CD4-positive, alpha-beta T cell treated with Interleukin-4 for 4 hours (primary cell): ENCODE measurements around the gene BBS2.
"Not testable (repeated sequence)": the region's sequence is repeated elsewhere in the genome, so short reads cannot be mapped to it uniquely, and the experiment has no call there.

ENCODE experiments used
- DNase-seq: peaks from one replicate; pipeline ENCODE4 v3.0.0-alpha.2; 2020

Gene BBS2

DNA sequence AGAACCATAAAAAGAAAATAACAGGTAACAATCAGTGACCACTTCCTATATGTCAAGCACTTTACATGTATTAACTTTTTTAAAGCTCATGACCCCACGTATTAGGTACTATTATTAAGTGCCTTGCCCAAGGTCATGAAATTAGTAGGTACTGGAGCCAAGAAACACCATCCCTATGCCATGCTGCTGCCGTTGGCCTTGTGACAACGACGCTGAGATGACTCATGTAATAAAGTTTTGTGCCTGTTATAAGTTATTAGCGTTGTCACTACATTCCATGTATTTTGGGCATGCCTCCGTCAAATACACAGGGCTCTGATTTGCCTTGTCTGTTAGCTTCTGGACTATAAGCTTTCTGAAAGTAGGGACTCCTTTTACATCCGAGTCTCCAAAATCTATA, 1.4 kb downstream of the BBS2 start:
- no peak for DNase-seq

GRCh38 chr16:56517206-56517605, 2.6 kb downstream of the BBS2 start:
- DNase-seq = no peak

DNA sequence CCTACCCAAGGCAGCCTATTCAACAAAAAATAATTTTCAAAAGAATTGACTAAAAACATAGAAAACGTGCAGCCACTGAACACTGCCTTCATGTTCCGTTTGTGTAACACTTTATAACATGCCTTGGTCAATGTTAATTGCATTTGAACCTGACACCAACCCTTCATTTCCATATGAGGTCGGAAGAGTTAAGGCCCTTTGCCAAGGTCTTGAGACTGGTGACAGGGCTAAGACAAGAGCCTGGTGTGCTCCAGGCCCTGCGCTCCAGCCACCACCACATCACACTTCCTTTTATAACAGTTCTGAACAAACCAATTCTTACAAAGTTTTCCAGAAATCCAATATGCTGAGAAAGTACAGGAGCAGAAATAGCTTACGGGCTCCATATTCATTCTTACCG, 4.2 kb downstream of the BBS2 start:
- DNase-seq = no peak

- DNase-seq = no peak
Measured at GRCh38 chr16:56514845-56515244, 5.0 kb downstream of the BBS2 start.

DNA sequence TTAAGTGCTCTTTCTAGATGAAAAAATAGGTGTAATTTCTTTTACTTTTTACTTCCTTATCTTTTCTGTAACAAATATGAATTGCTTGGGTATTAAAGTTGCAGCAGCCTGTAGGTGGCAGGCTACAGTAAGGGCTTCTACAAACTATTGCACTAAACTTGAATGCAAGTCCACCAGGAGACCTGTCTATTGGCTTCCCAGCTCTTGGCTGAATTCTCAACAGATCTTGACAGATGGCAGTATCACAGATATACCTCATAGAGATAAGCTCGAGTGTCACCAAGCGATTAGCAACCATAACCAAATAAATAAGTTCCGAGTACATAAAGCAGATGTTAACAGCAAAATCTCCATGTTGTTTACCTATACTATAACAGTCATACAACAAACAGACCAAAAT, 5.9 kb downstream of the BBS2 start:
- DNase-seq = peak; percentile 51

- no peak for DNase-seq
Measured at GRCh38 chr16:56513091-56513490, 6.7 kb downstream of the BBS2 start.

DNA sequence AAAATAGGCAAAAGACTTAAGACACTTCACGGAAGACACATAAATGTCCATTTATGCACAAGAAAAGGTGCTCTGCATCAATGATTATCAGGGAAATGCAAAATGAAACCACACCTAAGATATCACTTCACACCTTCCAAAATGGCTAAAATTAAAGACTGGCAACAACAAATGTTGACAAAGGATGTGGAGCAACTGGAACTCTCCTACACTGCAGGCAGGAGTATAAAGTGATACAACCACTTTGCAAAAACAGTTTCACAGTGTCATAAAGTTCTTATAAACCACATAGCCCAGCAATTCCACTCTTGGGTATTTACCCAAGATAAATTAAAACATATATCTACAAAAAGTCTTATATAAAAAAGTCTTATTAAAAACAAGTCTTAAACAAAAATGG, 7.8 kb downstream of the BBS2 start:
- DNase-seq = no peak

GRCh38 chr16:56510544-56510943, 9.3 kb downstream of the BBS2 start:
- no peak for DNase-seq

GRCh38 chr16:56506941-56507340, 12.9 kb downstream of the BBS2 start:
- no peak for DNase-seq

DNA sequence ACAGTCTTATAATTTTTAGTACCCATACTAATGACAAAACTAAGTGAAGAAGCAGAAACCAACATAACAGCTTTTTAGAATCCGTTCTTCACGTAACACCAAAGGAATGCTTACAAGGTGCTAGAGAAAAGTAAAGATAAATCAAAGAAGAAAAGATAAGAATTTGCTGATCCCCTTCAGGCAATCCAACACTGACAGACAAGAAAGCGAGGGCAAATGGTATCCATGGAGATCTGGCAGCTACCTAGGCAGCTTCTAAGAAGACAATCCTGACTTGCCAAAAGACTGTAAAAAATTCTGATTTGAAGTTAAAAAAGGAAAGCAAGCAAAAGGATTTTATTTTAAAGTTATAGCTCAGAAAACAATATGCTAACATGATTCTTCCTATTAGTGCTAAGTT, 14.6 kb downstream of the BBS2 start:
- no peak for DNase-seq

DNA sequence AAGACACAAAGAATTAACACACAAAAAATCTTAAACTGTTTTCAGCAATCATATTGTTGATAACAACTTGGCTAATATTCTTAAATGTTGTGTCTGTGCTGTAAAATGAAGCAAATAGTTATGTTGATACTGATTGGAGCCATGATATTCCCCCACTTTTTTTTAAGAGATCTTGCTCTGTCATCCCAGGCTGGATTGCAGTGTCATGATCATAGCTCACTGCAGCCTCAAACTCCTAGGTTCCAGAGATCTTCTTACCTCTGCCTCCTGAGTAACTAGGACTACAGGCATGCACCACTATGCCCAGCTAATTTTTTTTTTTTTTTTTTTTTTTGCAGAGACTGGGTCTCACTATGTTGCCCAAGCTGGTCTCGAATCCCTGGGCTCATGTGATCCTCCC, 26.0 kb downstream of the BBS2 start:
- DNase-seq = no peak

- DNase-seq = no peak
Measured at GRCh38 chr16:56493126-56493525, 26.7 kb downstream of the BBS2 start.

GRCh38 chr16:56491657-56492261, 28.1 kb downstream of the BBS2 start:
- DNase-seq = no peak

- DNase-seq = not testable (repeated sequence)
Measured at GRCh38 chr16:56488868-56489267, 31.0 kb downstream of the BBS2 start.

DNA sequence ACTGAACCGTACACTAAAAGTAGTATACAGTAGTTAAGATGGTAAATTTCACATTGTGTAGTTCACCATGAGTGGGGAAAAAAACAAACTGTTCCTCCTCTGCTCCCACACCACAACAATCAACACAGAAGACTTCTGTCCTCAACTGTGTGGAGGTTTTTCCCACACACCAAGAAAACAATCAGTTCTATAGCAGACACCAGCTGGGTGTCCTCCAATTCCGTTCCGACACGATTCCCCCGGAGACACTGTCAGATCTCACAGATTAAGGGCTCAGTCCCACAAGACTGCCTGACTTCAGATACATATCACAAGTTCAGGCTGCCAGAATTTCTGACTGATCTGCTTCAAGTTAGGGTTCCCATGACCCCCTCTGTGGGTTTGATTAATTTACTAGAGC, 31.8 kb downstream of the BBS2 start:
- no peak for DNase-seq

GRCh38 chr16:56483394-56483793, 36.4 kb downstream of the BBS2 start:
- no peak for DNase-seq

- no peak for DNase-seq
Measured at GRCh38 chr16:56482683-56483236, 37.1 kb downstream of the BBS2 start.

- DNase-seq = no peak
Measured at GRCh38 chr16:56481468-56482122, 38.2 kb downstream of the BBS2 start.

GRCh38 chr16:56480776-56481467, 38.9 kb downstream of the BBS2 start:
- no peak for DNase-seq

DNA sequence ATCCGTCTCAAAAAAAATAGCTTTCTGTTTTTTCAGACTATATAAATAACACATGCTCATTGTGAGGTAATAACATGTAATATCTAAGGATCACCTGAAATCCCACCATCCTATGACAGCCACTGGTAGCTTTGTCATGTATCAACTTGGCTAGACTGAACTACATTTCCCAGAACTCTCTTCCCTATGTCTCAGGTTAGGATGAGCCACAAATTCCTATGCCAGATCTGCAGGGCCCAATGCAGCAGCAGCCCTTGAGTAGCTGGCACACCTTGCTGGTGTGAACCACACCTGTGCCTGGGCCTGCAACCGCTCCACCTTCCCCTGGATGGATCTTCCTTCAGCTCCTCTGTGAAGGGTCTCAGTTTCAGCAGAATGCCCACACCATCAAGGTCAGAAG, 40.4 kb downstream of the BBS2 start:
- DNase-seq = no peak

DNA sequence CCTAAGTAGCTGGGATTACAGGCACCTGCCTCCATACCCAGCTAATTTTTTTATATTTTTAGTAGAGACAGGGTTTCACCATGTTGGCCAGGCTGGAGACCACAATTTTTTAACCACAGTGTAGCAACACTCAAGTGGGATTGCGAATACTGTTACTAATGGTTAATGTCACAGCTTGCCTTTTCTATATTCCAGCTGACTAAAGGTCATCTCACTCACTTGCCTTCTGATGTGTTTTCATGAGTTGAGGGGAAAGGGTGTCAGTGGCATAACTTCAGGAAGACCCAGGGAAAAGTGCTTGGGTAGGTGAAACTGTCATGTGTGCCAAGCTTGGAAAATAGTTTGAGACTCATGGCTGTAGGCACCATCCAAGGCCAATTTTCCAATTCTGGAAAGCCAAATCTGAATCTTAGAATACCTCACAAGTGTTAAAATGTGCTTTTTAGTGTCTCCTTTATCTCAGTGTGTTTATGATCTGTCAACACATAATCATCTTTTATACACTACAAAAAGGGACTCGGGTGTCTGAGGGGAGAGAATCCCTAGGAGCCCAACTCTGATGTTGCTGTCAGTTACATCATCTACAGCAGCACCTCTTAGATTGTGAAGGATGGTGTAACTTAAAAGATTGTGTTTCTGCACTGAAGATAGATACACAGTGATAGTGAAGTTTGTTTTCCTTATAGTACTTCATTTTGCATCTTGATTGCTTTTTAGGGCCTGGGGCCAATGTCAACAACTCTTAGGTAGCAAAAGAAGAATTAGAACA, 41.4 kb downstream of the BBS2 start:
- DNase-seq = no peak

DNA sequence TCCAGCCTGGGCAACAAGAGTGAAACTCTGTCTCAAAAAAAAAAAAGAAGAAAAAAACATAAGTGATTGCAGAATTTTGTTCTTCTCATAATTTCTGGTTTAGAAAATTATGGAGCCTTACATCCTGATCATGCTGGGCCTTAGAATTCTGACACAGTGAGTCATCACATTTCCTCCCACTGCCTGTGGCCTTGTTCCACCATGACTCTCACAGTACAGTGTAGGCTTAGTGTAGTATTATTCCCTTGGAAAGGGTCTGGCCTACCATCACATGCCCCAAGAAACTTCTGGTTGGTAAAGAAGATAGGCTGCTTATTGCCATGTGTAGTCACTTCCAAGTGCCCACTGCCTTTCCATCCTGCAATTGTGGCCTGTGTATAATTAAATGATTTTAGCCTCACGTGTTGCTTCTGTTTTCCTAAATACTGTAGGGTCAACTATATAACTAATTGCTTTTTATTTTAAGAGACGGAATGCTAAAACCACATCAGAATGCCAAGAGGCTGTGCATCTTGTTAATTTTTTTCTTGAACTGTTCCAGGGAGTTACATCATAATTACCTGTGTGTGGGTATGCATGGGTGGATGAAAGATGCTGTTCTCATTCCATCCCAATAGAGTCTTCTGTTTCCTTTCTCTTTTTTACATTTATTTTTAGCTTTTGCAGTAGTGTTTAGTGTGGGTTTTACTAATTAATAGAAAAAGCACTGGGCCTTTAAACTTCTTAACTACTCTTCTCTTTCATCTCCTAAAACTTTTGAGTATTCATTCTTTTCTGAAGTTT, 42.5 kb downstream of the BBS2 start:
- no peak for DNase-seq

DNA sequence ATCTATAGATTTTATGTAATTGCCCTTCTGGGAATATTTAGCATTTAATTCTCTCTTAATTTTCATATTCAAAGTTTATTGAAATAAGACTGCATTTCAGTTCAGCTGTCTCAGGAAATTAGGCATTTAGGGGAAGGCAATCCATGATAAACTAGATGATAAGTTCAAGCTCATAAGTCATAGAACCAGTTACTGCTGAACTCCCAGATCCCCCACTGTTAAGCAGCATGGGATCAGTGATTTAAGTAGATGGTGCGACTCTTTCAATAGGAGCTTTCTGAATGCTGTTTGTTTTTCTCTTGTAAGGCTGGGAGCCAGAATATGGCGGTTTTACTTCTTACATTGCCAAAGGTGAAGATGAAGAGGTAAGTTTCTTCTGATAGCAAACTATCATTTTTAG, 44.6 kb downstream of the BBS2 start:
- DNase-seq = no peak
